Large intestine (tissue), 3 donors: ENCODE results near the gene SQSTM1. TPM values are rescaled to one million over a fixed set of nuclear protein-coding genes. Genes with fewer than 3 reads are reported as not detected.
"Not testable (repeated sequence)": the region's sequence is repeated elsewhere in the genome, so short reads cannot be mapped to it uniquely, and the experiment has no call there.

Source experiments
- DNase-seq, 2 donors: peaks; one replicate each; pipeline versions ENCODE4 v3.0.0 to v3.0.0-alpha.2; 2013
- H3K27ac ChIP-seq: one replicate; pipeline ENCODE4 v1.5.1; 2013; ENCODE audit warnings: low read length
- H3K27me3 ChIP-seq: 2 replicates; pipeline ENCODE4 v1.6.1; 2013; ENCODE audit warnings: low read length; ENCODE audit not compliant: control insufficient read depth, insufficient read depth
- H3K36me3 ChIP-seq: 2 replicates; pipeline ENCODE4 v1.6.1; 2013; ENCODE audit warnings: low read length; ENCODE audit not compliant: control insufficient read depth, insufficient read depth
- H3K4me1 ChIP-seq: one replicate; pipeline ENCODE4 v1.6.1; 2013; ENCODE audit warnings: low read length; ENCODE audit not compliant: control insufficient read depth, insufficient read depth
- H3K4me3 ChIP-seq: one replicate; pipeline ENCODE4 v1.5.1; 2013; ENCODE audit warnings: low read length
- H3K9me3 ChIP-seq: one replicate; pipeline ENCODE4 v1.6.1; 2013; ENCODE audit warnings: mild to moderate bottlenecking, low read depth, low read length, moderate library complexity; ENCODE audit not compliant: control insufficient read depth
- WGBS: methylation state at CpG from one replicate; pipeline ENCODE4 v1.1.5; 2013; ENCODE audit warnings: low lambda C conversion rate; ENCODE audit not compliant: insufficient coverage; 5-methylcytosine and 5-hydroxymethylcytosine counted together
- polyA plus RNA-seq: library from polyadenylated mRNA; unstranded; fragments of 120-200 nt; gene quantifications from one replicate; pipeline ENCODE4 v1.2.1, GENCODE V29; 2013

The SQSTM1 gene
- polyA plus RNA-seq, 1 donor: 165 TPM

GRCh38 chr5:179827680-179828079 is 7.0 kb downstream of the SQSTM1 start:
- peak overlapping the region; percentile 66 for H3K27ac ChIP-seq
- WGBS: 60% methylated on average over 1 of the region's 9 CpGs
- H3K4me3 ChIP-seq: no peak overlapping the region
- H3K36me3 ChIP-seq: peaks cover 84% of the 10 kb centered on the region
- DNase-seq: peak in 1 of 2 donors; percentile 72
- H3K9me3 ChIP-seq: peaks cover 3% of the 10 kb centered on the region
- peaks cover 48% of the 10 kb centered on the region for H3K4me1 ChIP-seq
- H3K27me3 ChIP-seq: no peaks in the 10 kb centered on the region

DNA sequence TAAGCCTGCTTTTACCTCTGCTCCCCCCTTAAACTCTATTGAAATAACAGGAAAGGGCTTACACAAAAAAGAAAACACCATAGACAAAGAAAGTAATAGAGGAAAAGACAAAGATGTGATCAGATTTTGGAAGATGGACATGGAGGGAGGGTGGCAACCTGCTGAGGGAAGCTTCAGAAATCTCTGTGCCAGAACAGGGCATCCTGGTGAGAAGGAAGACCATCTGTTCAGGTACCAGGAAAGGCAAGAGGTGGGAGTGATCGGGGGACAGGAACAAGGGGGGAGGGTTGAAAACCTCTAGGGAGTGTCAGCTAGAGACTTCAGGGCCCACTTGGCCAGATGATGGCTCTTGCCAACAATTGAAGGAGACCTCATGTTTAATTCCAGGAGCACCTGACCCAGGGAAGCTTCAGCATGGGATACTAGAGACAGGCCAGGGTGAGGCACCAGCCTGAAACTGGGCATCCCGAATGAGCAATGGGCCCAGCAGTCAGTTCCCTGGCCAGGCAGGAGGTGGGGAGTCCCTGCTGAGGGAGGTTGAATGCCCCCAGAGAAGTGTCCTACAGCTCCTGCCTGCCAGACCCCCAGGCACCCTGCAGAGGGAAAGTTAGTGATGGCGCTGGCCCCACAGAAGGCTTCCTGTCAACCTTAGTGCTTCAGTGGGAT is 8.2 kb downstream of the SQSTM1 start:
- Histone ChIP-seq H3K36me3 (peaks cover 84% of the 10 kb centered on the region), H3K27me3 (no peaks in the 10 kb centered on the region), H3K4me1 (peaks cover 37% of the 10 kb centered on the region), H3K9me3 (peaks cover 2% of the 10 kb centered on the region), H3K4me3 (no peak overlapping the region), H3K27ac (no peak overlapping the region)
- no CpG with 5 or more reads among the region's 3 CpGs for WGBS
- DNase-seq: no peak

- Histone ChIP-seq H3K36me3 (peaks cover 78% of the 10 kb centered on the region), H3K4me1 (peaks cover 28% of the 10 kb centered on the region), H3K27ac (no peak overlapping the region), H3K9me3 (no peaks in the 10 kb centered on the region), H3K4me3 (no peak overlapping the region), H3K27me3 (no peaks in the 10 kb centered on the region)
- DNase-seq: no peak
- 83% methylated on average over 1 of the region's 7 CpGs for WGBS
These were observed 9.2 kb downstream of the SQSTM1 start for GRCh38 chr5:179829732-179830435.

GRCh38 chr5:179830818-179831468 is 10.2 kb downstream of the SQSTM1 start:
- Histone ChIP-seq H3K4me3 (no peak overlapping the region), H3K4me1 (peaks cover 18% of the 10 kb centered on the region), H3K27ac (no peak overlapping the region), H3K27me3 (no peaks in the 10 kb centered on the region), H3K9me3 (no peaks in the 10 kb centered on the region), H3K36me3 (peaks cover 70% of the 10 kb centered on the region)
- no CpG with 5 or more reads among the region's 7 CpGs for WGBS
- DNase-seq: no peak

DNA sequence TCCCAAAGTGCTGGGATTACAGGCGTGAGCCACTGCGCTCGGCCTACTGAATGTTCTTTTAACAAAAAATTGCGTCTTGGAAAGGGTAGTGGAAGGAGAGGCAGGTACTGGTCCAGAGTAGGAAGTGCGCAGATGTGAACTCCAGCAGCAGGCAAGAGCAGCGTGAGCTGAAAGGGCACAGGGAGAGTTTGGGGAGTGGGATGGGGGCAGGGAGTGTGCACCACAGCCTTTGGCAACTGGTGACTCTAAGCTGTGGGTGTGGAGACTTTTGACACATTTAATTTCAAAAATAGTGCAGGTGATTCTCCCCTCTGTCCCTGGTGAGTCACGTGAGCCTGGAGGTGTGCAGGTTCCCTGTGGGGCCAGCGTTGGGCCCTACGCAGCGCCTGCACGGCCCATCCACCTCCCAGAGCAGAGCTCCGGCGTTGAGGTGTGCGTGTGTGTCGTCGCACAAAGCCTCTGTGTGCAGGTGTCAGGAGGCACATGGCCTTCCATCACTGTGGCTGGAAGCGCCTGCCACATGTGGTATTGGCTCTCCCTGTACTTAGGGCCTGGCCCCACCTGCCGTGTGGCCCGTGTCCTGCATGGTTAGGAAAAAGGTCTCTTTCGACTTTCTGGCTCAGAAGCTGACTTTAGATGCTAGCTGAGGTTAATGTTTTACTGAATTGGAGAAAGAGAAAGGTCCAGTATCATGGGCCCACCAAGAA is 11.5 kb downstream of the SQSTM1 start:
- no peak overlapping the region for H3K27ac ChIP-seq
- H3K4me1 ChIP-seq: peaks cover 7% of the 10 kb centered on the region
- H3K9me3 ChIP-seq: peaks cover 5% of the 10 kb centered on the region
- H3K4me3 ChIP-seq: no peak overlapping the region
- DNase-seq: no peak
- H3K36me3 ChIP-seq: peaks cover 70% of the 10 kb centered on the region
- no CpG with 5 or more reads among the region's 20 CpGs for WGBS
- H3K27me3 ChIP-seq: no peaks in the 10 kb centered on the region

DNA sequence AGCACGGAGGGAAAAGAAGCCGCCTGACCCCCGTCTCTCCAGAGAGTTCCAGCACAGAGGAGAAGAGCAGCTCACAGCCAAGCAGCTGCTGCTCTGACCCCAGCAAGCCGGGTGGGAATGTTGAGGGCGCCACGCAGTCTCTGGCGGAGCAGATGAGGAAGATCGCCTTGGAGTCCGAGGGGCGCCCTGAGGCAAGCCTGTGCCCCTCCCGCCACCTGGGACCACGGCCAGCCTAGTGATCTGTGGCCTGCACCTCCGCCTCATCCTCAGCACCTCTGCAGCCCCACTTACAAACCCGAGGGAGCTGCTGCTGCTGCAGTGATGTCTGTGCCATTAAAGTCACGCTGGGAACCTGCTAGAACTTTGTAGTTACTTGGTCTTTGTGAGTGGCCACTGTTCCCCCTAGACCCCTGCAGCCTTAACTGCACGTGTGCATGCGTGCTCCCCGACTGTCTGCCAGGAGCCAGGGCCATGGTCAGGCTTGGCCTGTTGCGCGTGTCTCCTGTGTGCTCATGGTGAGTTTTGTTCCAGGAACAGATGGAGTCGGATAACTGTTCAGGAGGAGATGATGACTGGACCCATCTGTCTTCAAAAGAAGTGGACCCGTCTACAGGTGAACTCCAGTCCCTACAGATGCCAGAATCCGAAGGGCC is 12.5 kb downstream of the SQSTM1 start:
- whole genome bisulfite sequencing: no CpG with 5 or more reads among the region's 23 CpGs
- DNase-seq: no peak
- H3K27ac ChIP-seq: no peak overlapping the region
- H3K4me1 ChIP-seq: no peaks in the 10 kb centered on the region
- H3K4me3 ChIP-seq: no peak overlapping the region
- H3K27me3 ChIP-seq: no peaks in the 10 kb centered on the region
- H3K9me3 ChIP-seq: peaks cover 5% of the 10 kb centered on the region
- H3K36me3 ChIP-seq: peaks cover 75% of the 10 kb centered on the region

DNA sequence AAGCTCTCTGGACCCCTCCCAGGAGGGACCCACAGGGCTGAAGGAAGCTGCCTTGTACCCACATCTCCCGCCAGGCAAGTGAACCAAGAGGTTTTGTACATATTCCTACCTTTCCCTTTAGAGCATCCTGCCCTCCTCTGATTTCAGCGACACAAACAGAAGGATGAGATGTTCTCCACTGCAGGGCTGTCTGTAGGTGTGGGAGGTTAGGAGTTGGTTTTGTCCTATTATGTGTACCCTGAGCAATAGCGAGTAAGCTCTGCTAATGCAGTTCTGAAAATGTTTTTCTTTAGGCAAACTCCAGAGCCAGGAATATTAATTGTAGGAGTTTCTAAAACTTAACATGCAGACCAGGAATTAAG is 13.0 kb downstream of the SQSTM1 start:
- Histone ChIP-seq H3K4me3 (no peak overlapping the region), H3K27ac (no peak overlapping the region), H3K36me3 (peaks cover 75% of the 10 kb centered on the region), H3K9me3 (peaks cover 5% of the 10 kb centered on the region), H3K4me1 (no peaks in the 10 kb centered on the region), H3K27me3 (no peaks in the 10 kb centered on the region)
- DNase-seq: no peak
- no CpG with 5 or more reads among the region's 3 CpGs for WGBS

GRCh38 chr5:179834120-179834519 is 13.4 kb downstream of the SQSTM1 start:
- WGBS: no CpG with 5 or more reads among the region's 8 CpGs
- no peak overlapping the region for H3K4me3 ChIP-seq
- H3K27me3 ChIP-seq: no peaks in the 10 kb centered on the region
- no peaks in the 10 kb centered on the region for H3K4me1 ChIP-seq
- peaks cover 74% of the 10 kb centered on the region for H3K36me3 ChIP-seq
- no peak for DNase-seq
- peaks cover 5% of the 10 kb centered on the region for H3K9me3 ChIP-seq
- H3K27ac ChIP-seq: no peak overlapping the region

DNA sequence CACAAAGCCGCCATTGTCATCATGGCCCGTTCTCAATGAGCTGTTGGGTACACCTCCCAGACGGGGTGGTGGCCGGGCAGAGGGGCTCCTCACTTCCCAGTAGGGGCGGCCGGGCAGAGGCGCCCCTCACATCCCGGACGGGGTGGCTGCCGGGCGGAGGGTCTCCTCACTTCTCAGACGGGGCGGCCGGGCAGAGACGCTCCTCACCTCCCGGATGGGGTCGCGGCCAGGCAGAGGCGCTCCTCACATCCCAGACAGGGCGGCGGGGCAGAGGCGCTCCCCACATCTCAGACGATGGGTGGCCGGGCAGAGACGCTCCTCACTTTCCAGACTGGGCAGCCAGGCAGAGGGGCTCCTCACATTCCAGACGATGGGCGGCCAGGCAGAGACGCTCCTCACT is 14.2 kb downstream of the SQSTM1 start:
- peaks cover 76% of the 10 kb centered on the region for H3K36me3 ChIP-seq
- not testable (repeated sequence) for DNase-seq, H3K27ac ChIP-seq, H3K4me3 ChIP-seq, H3K27me3 ChIP-seq, H3K4me1 ChIP-seq, H3K9me3 ChIP-seq
- WGBS: no CpG with 5 or more reads among the region's 28 CpGs
